ENCODE data around the gene ASB15.

ASB15 gene

DNA sequence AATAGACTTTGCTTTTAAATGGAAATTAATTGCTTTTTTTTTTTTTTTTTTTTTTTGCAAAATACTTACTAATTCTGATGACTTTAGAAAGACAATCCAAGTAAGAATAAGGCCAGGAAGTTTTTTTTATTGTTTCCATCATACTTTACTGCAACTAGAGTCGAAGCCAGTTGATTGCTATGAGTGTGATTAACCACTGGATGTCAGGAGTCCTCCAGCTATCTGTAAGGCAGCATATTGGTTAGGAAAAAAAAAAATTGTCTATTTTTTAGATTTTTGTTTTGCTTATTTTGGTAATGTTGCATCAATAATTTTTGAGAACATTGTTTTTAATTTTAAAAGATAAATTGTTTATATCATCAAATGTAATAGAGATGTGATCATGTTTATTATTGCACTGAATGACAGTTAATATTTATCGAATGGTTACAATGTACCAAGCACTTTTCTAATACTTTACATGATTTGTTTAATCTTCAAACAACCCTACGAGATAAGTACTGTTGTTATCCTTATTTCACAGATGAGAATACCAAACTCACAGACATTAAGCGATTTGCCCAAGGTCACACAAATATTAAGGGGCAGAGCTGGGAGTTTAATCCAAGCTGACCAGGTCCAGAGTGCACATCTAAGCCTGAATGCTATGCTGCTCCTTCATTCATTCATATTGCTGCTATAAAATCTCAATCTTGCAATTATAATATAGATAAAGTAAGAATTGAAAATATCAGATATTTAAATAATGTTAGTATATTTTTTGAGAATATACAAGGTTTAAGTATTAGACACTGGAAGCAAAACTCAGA, 34.1 kb downstream of the ASB15 start:
- FAIRE-seq (peak; percentile 78), DNase-seq (ENCODE audit: low spot score) (no peak)

DNA sequence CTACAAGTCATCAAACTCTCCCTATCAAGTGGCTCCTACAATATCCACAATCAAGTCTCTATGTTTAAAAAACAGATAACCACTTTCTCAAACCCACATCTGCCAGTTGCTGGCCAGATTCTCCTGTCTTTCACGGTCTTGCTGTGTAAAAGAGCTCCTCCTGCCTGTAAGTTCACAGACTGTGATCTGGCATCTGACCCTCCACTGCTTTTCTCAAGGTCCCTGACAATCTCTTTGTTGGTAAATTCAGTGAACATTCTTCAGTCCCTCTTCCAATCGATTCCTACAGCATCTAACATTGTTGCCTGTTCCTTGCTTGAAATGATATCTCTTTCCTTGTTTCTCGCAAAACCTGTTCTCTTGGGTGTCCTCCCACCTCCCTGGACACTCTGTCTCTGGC, 35.6 kb downstream of the ASB15 start:
- FAIRE-seq (no peak), DNase-seq (ENCODE audit: low spot score) (no peak)

DNA sequence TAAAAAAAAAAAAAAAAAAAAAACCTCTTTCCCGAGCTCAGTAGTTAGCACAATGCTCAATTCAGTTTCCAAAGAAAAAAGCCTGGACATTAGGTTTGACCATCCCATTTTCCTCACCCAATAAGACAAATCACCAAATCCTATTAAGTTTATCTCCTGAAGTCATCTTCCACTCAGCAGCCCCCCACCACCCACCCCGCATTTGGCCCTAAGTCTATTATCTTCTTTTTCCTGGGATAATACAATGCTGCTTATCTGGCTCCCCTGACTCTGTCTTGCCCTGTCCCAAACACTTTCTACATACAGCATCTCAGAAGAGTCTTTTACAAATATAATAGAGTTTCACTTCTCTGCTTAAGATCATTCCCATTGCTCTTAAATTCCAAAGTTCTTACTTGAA, 36.3 kb downstream of the ASB15 start:
- DNase-seq (ENCODE audit: low spot score) (no peak), FAIRE-seq (no peak)

DNA sequence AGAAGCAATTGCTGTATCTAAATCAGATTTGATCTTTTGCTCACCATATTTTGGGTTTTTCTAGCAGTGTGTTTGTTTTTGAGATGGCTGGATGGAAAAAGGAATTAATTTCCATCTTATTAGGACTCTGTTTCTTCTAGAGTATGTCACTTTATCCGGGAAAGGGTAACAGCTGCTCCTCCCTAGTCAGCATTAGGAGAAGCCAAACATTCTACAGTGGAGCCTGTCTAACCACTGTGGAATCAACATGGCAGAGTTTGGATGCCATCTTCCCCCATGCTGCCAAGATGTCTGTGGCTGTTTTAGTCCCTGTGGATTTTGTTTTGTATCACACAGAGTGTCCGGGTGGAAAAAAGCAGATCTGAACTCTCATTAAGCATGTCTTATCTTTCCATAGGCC, 38.0 kb downstream of the ASB15 start:
- no peak for FAIRE-seq

DNA sequence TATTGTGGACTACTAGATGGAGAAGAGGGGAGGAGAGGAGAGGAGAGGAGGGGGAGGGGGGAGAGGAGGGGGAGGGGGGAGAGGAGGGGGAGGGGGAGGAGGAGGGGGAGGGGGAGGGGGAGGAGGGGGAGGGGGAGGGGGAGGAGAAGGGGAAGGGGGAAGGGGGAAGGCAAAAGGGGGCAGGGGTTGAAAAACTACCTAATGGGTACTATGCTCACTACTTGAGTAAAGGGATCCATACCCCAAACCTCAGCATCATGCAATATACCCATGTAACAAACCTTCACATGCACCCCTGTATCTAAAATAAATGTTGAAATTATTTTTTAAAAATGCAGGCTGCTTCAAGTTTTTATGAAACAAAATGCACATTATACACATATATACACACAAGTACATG, 39.0 kb downstream of the ASB15 start:
- FAIRE-seq (no peak), DNase-seq (ENCODE audit: low spot score) (no peak)

More for the DNA sequence above, 38.0 kb downstream of the ASB15 start:
- no peak for DNase-seq (ENCODE audit: low spot score)

DNA sequence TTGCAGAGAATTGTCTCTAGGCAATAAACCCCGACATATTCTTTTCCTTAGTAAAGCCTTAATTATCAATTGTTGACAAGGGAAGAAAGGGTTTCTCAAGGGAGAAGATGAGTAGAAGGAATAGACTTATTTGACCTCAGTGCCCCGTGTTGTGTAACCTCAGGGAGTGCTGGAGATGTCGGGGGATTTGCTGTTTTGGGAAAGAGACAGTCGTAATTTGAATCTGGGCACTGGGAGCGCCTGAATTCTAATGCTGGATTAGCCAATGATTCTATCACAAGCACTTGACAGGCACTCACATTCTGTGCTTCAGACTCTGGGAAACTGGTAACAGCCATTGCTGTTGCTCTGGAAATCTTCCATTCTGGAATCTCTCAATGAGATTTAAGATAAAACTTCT, 40.3 kb downstream of the ASB15 start:
- FAIRE-seq (no peak), DNase-seq (ENCODE audit: low spot score) (no peak)

DNA sequence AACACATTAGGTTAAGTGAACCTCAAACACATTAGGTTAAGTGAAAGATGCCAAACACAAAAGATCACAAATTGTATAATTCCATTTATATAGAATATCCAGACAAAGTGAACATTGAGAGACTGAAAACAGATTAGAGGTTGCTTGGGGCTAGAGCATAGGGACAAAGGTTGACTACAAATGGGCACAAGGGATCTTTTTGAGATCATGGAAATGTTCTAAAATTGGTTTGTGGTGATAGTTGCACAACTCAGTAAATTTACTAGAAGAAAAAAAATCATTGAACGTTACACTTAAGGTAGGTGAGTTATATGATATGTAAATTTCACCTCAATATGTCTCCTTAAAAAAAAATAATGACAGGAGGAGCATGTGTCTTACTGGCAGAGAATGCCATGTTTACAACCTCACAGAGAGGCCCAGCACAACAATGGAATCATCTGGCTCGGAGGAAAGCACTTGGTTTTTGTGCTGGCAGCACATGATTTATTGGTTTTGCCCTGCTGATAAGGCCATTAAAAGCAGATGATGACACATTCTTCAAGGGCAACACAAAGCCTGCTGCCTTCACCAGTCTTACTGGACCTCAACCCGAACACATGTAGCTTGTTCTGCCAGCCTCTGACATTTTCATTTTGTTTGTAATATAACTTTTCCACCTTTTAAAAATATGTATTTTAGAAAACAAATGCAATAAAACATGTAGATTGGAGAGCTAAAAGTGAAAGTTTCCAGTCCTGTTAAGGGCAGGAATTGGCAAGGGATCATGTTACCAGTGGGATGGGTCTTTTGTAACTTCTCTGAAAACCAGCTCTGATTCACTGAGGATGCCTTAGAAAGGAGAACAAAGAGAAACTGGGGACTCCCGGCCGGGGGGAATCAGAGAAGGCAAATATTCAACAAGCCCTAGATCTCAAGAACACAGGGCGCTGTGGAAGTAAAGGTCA, 42.1 kb downstream of the ASB15 start:
- FAIRE-seq, result no peak
- DNase-seq (ENCODE audit: low spot score), result no peak

DNA sequence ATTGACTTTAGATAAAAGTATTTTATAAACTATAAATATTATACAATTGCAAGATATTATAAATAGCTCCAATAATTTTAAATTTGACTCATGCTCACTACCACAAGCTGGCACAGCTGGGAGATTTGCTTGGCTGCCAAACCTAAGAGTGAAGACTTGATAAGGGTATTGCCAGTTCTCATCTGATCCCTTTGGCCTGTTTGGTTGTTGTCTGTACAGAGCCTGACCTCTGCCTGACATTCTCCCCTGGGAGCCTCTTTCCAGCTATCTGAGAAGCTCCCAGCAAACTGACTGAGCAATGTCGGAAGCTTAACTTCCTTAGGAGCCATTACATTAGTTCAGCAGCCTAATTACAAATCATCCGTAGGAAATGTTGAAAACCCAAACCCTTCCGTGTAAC, 43.9 kb downstream of the ASB15 start:
- no peak for FAIRE-seq
- no peak for DNase-seq (ENCODE audit: low spot score)

DNA sequence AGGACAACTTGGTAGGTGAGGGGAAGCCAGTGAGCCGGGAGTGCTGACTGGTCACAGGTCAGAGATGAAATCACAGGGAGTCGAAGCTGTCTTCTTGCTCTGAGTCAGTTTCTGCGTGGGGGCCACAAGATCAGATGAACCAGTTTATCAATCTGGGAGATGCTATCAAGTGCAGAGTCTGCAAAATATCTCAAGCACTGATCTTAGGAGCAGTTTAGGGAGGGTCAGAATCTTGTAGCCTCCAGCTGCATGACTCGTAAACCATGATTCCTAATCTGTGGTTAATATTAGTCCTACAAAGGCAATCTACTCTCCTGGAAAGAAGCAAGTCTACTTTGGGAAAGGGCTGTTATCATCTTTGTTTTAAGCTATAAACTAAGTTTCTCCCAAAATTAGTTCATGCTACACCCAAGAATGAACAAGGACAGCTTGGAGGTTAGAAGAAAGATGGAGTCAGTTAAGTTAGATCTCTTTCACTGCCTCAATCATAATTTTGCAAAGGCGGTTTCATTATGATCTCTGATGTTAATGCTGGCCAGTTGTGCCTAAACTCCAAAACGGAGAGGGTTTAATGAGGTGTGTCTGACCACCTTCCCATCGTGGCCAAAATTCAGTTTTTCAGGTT, 45.6 kb downstream of the ASB15 start:
- DNase-seq (ENCODE audit: low spot score), result no peak
- no peak for FAIRE-seq

DNA sequence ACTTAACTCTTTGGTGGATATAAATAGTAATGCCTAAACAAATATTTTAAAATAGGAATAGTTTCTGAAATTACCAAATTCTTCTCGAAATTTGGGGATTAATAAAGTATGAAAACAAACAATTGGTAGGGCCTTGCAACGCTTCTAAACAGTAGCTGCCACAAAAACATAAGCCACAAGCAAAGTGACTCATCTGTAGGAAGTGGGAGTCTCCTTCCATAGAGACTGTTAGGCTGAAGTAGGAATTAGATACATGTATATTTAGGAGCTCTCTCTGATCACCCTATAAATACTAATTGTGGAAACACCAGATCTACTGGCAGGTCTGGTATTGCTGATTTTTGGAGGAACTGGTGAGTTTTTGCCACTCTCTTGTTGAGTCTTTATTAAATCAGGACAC, 48.3 kb downstream of the ASB15 start:
- no peak for DNase-seq (ENCODE audit: low spot score)
- no peak for FAIRE-seq

DNA sequence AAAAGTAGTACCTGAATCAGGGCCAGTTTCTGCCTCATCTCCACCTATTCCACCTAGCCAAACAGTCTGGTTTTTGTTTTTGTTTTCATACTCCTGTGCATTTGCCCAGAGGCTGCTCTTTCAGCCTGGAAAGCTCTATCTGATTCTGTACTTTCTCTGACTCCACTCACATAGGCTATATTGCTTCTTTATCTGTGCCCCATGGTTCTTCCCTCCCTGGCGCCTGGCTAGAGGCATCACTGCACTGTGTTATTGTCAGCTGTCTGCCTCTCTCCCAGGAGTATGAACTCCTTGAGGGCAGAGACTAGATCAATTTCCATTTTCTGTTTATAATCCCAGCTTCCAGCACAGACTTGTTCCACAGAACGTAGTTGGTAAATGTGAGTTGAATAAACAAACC, 49.0 kb downstream of the ASB15 start:
- no peak for DNase-seq (ENCODE audit: low spot score)
- FAIRE-seq, result no peak

DNA sequence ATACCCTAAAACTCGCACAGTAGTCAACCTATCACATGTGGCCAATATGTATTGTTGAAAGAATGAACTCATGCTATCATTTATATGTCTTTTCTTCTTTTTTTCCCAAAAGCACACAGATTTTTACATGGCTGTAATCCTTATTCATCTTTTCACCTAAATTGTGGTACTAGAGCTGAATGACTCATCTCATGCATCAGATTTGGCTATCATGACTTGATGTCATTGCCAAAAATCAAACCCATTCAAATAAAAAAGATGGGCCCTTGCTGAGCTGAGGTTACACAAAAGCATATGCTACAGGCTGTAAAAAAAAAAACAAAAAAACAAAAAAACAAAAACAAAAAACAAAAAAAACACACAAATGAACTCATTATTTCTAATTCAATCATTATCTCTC, 50.8 kb downstream of the ASB15 start:
- no peak for FAIRE-seq
- no peak for DNase-seq (ENCODE audit: low spot score)

DNA sequence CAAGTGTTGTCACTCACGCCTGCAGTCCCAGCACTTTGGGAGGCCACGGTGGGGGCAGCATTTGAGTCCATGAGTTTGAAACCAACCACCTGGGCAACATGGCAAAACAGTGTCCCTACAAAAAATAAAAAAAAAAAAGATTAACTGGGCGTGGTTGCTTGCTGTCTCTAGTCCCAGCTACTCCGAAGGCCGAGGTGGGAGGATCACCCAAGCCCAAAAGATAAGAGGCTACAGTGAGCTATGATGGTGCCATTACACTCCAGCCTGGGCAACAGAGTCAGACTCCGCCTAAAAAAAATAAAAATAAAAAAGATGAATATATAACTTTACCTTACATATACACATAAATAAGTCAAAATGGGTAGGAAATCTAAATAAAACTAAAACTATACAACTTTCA, 51.5 kb downstream of the ASB15 start:
- no peak for FAIRE-seq
- no peak for DNase-seq (ENCODE audit: low spot score)

DNA sequence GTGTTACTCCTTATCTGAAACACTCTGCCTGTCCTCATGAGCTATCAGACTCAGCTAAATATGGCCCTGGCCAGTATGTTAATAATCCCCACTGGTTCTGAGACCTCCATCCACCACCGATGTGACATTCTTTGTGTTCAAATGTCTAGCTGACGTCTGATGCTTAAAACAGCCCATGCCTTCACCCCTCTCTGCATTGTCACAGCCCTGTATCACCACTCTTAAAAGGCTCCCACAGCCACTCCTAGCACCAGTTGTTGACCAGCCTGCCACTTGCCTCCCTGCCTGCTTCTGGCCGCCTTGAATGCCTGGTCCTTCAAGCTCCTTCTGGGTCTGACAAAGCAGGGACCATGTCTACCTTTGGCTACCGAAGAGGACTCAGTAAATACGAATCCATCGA, 54.0 kb downstream of the ASB15 start, which contains the start of gene LMOD2:
LMOD2 (plus strand) TSS at position 253 of the 400 bp plus-strand sequence; CDS start at position 351, 98 bp downstream.
- FAIRE-seq (no peak), DNase-seq (ENCODE audit: low spot score) (no peak)

DNA sequence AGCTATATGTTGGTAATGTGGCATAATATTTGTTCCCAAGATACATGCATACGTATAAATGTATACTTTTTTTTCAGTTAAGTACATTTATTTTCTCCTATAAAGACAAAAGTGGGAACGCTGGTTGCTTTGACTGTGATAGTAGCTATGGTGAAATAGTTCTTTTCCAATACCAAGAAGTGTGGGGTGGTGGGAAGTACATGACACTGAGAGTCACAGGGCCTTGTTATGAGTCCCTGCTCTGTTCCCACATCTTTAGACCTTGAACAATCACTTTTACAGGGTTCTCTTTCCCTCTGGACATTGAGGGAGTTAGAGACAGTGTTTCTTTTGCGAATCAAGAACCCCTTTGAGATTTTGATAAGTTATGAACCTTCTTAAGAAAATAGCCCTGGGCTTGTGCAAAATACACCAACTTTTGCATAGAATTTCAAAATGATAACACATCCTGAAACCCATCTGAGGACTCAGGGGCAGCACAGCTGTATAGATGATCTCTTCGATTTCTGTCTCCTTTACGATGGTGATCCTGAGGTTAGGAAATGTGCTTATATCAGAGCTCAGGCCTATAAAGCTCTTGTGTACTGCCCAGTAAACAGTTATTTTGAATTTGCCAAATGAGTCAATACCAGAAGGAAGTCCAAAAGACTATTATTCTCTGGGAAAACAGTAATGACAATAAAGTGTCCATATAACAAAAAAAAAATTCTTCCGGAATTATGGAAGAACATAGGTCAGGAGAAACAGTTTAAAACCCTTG, 55.1 kb downstream of the ASB15 start:
- DNase-seq (ENCODE audit: low spot score), result no peak
- FAIRE-seq, result no peak

DNA sequence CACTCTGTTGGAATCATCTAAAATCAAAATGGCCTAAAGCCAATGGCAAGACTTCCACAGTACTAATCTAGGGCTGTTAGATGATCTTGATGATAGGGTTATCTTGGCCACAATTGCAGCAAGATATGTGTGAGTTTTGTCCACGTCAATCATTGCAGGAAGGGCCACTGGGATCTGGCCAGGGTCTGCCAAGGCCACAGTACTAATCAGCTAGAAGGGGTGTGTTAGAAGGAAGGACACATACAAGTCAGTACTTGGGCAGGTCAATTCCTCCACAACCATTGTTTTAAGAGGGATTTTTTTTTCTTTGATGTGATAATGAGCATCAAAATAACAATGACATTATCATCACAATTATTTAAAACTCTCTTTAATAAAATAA, 55.7 kb downstream of the ASB15 start:
- FAIRE-seq (no peak), DNase-seq (ENCODE audit: low spot score) (no peak)

DNA sequence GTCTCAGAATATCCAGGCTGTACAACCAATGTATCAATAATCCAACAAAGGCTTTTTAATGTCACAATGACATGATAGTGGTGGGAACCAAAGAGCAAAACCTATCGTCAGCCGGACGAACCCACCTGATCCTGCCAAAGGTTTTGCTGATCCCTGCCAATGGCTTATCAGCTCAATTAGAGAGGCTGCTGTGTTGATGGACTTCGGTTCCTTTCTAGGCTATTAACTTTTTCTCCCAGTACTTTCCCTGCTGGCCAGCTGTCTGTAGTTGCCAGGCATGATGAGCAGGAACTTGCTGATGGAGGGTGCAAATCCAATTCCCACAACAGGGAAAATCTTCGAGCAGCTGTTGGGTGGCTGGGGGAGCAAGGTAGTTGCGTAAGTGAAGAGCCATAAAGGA, 56.4 kb downstream of the ASB15 start:
- DNase-seq (ENCODE audit: low spot score) (no peak), FAIRE-seq (no peak)

DNA sequence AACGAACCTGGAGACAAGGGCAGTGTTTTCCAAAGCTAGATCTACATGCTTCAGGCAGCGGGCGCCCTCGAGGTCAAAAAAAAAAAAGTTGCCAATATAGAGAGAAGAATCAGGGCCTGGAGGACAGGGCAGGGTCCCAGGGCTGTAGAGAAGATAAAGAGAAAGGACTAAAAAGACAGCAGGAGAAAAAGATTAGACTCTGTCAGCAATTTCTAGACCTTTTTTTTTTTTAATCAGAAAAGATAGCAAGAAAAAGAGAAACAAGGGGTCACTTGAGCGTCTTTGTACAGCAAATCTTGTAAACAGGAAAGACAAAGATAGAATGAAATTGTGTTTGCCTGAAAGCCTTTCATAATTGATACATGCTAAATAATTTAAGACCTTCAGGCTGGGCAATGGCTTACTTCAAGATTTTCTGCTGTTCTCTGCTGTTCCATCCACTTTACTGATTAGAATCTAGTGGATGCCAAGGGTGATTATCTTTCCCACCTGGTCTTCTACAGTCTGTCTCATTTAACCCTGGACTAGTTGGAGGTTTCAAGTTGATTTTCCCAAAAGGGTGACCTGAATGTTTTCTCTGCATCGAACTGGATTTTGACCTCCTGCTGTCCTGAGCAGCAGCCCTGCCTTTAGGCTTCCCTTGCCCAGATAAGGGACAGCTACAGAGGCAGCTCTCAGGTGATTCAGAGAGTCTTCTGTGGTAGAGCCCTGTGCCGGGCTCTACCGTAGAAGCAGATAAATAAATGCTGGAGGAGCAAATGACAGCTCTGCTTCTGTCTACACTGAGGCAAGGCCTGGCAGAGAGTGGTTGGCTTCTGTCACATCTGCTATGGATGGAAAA, 59.1 kb downstream of the ASB15 start:
- DNase-seq (ENCODE audit: low spot score) (no peak), FAIRE-seq (no peak)

DNA sequence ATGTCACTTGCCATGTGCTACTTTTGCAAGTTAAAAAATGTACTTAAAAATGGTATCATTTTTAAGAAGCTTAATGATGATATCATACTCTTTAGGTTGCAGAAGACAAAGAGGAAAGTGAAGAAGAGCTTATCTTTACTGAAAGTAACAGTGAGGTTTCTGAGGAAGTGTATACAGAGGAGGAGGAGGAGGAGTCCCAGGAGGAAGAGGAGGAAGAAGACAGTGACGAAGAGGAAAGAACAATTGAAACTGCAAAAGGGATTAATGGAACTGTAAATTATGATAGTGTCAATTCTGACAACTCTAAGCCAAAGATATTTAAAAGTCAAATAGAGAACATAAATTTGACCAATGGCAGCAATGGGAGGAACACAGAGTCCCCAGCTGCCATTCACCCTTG, 60.1 kb downstream of the ASB15 start:
- DNase-seq (ENCODE audit: low spot score) (no peak), FAIRE-seq (no peak)

DNA sequence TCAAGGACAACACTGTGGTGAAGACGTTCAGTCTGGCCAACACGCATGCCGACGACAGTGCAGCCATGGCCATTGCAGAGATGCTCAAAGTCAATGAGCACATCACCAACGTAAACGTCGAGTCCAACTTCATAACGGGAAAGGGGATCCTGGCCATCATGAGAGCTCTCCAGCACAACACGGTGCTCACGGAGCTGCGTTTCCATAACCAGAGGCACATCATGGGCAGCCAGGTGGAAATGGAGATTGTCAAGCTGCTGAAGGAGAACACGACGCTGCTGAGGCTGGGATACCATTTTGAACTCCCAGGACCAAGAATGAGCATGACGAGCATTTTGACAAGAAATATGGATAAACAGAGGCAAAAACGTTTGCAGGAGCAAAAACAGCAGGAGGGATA, 60.7 kb downstream of the ASB15 start:
- FAIRE-seq, result no peak
- no peak for DNase-seq (ENCODE audit: low spot score)
